GM13977 (cell line): Measurements from ENCODE around the gene ZPLD1.

Experiments
- DNase-seq: peaks from one replicate; pipeline ENCODE4 v3.0.0; 2012; ENCODE audit warnings: low spot score
- CTCF ChIP-seq: IDR thresholded peaks from 2 replicates; pipeline ENCODE4 v1.5.1; 2012; ENCODE audit warnings: mild to moderate bottlenecking, control low read depth; ENCODE audit not compliant: insufficient read depth; ENCODE audit errors: extremely low read depth, missing control alignments
- in situ Hi-C: fragments of 300-500 bp; cut with MboI; formaldehyde crosslinking; loops from one replicate; pipeline ENCODE4 v1.12.0; 2022; ENCODE audit warnings: low sequenced_read_pairs, low pct_unique_long_range_greater_than_20kb, mixed read lengths, inconsistent platforms; ENCODE audit not compliant: unreplicated experiment

Gene ZPLD1

GRCh38 chr3:102471491-102471890 is 36.7 kb downstream of the ZPLD1 start:
- no peak for DNase-seq
- no peak for TF ChIP-seq CTCF
- in situ Hi-C loops, result no loop called here

DNA sequence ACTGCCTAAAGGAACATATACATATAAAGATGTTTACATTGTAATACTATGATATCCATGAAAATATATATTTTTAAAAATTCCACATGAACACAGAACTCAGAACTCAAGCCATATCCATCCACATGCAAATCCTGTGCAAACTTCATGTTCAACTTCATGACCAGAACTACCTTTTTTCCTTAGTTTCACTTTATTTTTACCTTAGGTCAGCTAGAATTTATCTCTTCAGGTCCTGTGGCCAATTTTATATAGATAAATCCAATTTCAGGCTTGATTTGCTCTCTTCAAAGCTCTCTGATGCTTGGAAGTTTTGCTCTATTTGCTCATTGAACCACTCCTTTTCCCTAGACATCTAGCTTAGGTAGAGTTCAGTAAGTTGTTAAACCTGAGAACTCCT is 38.8 kb downstream of the ZPLD1 start:
- no peak for DNase-seq
- TF ChIP-seq CTCF, result no peak
- in situ Hi-C loops, result no loop called here

GRCh38 chr3:102474207-102474606 is 39.4 kb downstream of the ZPLD1 start:
- in situ Hi-C loops, result no loop called here

GRCh38 chr3:102476198-102476597 is 41.4 kb downstream of the ZPLD1 start:
- in situ Hi-C loops, result no loop called here
- no peak for TF ChIP-seq CTCF
- DNase-seq, result no peak

More at GRCh38 chr3:102474207-102474606, 39.4 kb downstream of the ZPLD1 start:
- no peak for DNase-seq
- TF ChIP-seq CTCF, result no peak

DNA sequence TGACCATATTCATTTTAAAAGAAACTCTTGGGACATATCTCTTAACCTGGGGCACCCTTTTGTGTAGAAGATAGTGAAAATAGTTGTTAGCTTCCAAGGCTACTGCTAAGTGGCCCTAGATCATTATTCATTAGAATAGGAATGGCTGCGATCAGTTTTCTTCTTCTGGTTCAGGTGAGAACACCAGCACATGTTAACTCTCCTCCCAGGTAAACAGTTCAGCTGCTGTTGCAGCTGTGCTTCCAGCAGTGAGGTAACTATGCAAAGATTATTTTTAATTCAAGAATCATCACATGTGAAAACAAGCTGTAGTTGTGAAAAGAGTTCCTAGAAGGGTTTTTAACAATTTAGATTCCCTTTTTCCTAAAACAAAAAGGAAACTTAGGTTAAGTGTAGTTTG is 43.3 kb downstream of the ZPLD1 start:
- in situ Hi-C loops, result no loop called here
- no peak for DNase-seq
- no peak for TF ChIP-seq CTCF

- TF ChIP-seq CTCF, result no peak
- in situ Hi-C loops, result no loop called here
- no peak for DNase-seq
Observed at GRCh38 chr3:102480139-102480538, 45.3 kb downstream of the ZPLD1 start.

- no peak for DNase-seq
- in situ Hi-C loops, result no loop called here
- no peak for TF ChIP-seq CTCF
Observed at GRCh38 chr3:102481050-102481449, 46.2 kb downstream of the ZPLD1 start.
